ENCODE measurements around the gene BMPER.

Gene BMPER

DNA sequence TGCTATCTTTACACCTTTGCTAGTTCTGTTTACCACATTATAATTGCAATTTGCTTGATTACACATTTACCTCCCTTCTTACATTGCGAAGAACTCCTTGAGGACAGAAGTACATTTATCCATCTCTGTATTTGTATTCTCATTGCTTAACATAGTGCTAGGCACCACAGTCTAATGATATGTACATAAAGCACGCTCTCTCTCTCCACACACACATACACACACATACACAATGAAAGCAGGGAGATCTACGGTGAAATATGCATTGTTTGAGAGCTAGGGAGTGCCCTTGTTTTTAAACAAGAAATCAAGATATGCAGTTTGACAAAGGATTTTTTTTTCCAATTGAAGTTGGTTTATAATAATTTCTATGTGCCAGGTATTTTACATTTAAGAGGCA is 148.7 kb downstream of the BMPER start:
- no peak overlapping the region for H3K4me3 ChIP-seq (ENCODE audit: low read length)

DNA sequence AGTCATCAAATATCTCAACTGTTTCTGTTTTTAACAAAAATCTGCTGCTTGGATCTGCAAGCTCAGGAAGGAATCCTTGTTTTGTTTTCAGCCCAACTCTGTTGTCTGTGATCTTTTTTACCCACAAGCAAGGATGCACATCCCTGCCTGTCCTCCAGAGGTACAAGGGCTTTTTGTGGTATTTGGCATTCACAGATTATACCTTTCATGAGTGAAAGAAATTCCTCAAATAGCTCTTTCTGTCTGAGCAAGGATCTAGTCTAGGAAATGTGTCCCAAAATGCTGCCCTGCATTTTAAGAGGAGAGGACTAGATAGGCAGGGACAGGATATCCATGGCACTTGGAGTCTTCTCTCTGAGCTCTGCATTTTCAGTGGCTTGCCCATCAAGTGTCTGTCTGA is 151.8 kb downstream of the BMPER start:
- Histone ChIP-seq H3K27ac (ENCODE audit: low read depth, low read length) (no peak overlapping the region), H3K4me3 (ENCODE audit: low read length) (no peak overlapping the region), H3K36me3 (ENCODE audit: control insufficient read depth, insufficient read depth, low read length) (no peaks in the 10 kb centered on the region), H3K4me1 (ENCODE audit: control insufficient read depth, insufficient read depth, low read length) (no peaks in the 10 kb centered on the region), H3K27me3 (ENCODE audit: control insufficient read depth, insufficient read depth, low read length) (no peaks in the 10 kb centered on the region), H3K9ac (ENCODE audit: low read length) (no peak overlapping the region)

More for the DNA sequence above, 148.7 kb downstream of the BMPER start:
- H3K27ac ChIP-seq (ENCODE audit: low read depth, low read length), result no peak overlapping the region
- no peaks in the 10 kb centered on the region for H3K4me1 ChIP-seq (ENCODE audit: control insufficient read depth, insufficient read depth, low read length)
- no peaks in the 10 kb centered on the region for H3K36me3 ChIP-seq (ENCODE audit: control insufficient read depth, insufficient read depth, low read length)
- H3K9ac ChIP-seq (ENCODE audit: low read length), result no peak overlapping the region
- no peaks in the 10 kb centered on the region for H3K27me3 ChIP-seq (ENCODE audit: control insufficient read depth, insufficient read depth, low read length)

DNA sequence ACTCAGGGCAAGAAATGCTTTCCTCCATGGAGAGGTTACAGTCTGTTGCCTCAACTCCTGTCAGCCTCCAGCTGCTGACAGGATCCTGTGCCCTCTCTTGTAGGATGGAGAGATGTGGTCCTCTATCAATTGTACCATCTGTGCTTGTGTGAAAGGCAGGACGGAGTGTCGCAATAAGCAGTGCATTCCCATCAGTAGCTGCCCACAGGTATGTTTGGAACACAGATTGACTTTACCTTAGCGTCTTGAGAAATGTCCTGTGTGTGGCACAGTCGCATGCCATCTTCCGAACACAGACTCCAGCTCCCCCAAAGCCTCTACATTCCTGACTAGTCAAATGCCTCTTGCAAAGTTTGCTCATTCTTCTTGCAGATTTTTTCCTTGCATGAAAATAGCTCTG is 152.6 kb downstream of the BMPER start:
- Histone ChIP-seq H3K4me3 (ENCODE audit: low read length) (no peak overlapping the region), H3K9ac (ENCODE audit: low read length) (no peak overlapping the region), H3K36me3 (ENCODE audit: control insufficient read depth, insufficient read depth, low read length) (no peaks in the 10 kb centered on the region), H3K27me3 (ENCODE audit: control insufficient read depth, insufficient read depth, low read length) (no peaks in the 10 kb centered on the region), H3K27ac (ENCODE audit: low read depth, low read length) (no peak overlapping the region), H3K4me1 (ENCODE audit: control insufficient read depth, insufficient read depth, low read length) (no peaks in the 10 kb centered on the region)

DNA sequence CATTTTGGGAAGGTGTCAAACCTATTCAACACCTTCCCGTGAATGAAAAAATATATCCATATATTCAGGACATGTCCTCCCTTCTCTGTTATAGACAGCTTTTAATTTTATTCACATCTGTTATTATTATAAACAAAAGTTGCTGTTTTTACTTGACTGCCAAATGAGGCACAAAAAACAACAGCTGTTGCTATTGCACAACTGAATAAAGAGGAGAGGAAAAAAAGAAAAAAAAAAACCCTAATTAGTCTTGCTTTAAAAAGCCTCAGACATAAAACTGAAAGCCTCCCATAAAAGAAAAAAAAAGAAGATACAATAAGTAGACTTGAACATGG is 153.4 kb downstream of the BMPER start:
- Histone ChIP-seq H3K27me3 (ENCODE audit: control insufficient read depth, insufficient read depth, low read length) (no peaks in the 10 kb centered on the region), H3K36me3 (ENCODE audit: control insufficient read depth, insufficient read depth, low read length) (no peaks in the 10 kb centered on the region), H3K27ac (ENCODE audit: low read depth, low read length) (no peak overlapping the region), H3K4me1 (ENCODE audit: control insufficient read depth, insufficient read depth, low read length) (no peaks in the 10 kb centered on the region), H3K9ac (ENCODE audit: low read length) (no peak overlapping the region), H3K4me3 (ENCODE audit: low read length) (no peak overlapping the region)

DNA sequence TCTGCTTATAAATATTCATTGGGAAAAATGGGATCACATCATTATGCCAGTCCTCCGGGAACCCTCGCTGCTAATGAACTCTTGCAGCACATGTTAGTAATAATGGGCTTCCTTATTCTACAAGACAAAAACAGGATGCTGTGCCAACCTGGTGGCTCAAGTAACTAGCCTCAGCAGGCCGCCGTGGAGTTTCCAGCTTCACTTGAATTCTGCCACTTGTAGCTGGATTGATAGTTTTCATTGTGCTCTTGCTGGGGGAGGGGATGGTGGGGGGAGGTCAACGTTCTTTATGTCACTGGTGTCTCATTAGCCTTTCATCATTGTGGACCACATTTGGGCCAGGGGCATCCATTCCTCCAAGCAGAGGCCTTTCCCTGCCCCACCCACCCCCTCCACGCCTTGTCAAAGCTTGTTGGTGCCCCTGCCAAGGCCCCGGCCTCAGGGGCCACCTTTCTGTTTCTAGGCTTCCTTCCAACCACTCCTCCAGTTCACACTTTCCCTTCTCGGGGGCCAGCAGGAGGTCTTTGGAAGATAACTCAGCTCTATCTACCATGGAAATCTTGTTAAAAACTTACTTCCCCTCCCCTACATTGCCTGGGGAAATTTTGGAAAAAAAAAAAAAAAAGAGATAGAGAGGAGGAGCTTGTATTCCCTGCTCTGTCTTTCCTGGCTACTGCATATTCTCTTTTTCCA is 153.9 kb downstream of the BMPER start:
- Histone ChIP-seq H3K9ac (ENCODE audit: low read length) (no peak overlapping the region), H3K4me1 (ENCODE audit: control insufficient read depth, insufficient read depth, low read length) (peaks cover under 1% of the 10 kb centered on the region), H3K27ac (ENCODE audit: low read depth, low read length) (no peak overlapping the region), H3K4me3 (ENCODE audit: low read length) (no peak overlapping the region), H3K27me3 (ENCODE audit: control insufficient read depth, insufficient read depth, low read length) (no peaks in the 10 kb centered on the region), H3K36me3 (ENCODE audit: control insufficient read depth, insufficient read depth, low read length) (no peaks in the 10 kb centered on the region)

DNA sequence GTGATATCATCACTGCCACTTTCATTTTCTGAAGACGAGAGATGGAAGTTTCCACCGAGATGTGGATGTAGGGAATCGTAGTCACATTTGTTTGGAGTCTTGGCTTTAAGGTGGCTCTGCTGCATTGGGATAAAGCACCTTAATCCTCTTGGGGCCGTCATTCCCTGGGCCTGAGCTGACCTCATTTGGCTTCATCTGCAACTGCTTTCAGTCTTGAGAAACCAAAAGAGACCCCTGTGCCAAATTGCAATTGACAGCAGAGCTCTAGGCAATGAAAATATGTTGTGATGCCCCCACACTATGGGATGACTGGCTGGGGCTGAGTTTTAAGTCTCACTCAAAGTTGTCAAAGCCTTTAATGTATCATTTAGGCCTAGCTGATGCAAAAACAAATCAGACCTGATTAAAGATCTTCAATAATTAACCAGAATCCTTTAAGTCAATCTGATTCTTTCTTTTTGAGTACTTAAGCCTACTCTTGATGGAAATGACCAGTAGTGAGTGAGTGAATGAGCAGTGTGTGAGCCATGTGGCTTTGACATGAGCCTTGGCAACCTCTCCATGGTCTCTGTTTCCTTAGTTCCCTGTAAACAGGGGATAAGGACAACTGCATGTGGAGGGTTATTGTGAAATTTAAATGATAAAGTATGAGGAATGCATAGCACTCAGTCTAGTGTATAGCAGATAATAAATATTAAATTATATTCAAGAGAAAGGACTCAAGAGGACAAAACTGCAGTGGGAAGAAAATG is 155.0 kb downstream of the BMPER start:
- no peak overlapping the region for H3K27ac ChIP-seq (ENCODE audit: low read depth, low read length)
- H3K9ac ChIP-seq (ENCODE audit: low read length), result no peak overlapping the region
- H3K4me1 ChIP-seq (ENCODE audit: control insufficient read depth, insufficient read depth, low read length), result peaks cover 3% of the 10 kb centered on the region
- no peaks in the 10 kb centered on the region for H3K27me3 ChIP-seq (ENCODE audit: control insufficient read depth, insufficient read depth, low read length)
- no peaks in the 10 kb centered on the region for H3K36me3 ChIP-seq (ENCODE audit: control insufficient read depth, insufficient read depth, low read length)
- H3K4me3 ChIP-seq (ENCODE audit: low read length), result no peak overlapping the region

DNA sequence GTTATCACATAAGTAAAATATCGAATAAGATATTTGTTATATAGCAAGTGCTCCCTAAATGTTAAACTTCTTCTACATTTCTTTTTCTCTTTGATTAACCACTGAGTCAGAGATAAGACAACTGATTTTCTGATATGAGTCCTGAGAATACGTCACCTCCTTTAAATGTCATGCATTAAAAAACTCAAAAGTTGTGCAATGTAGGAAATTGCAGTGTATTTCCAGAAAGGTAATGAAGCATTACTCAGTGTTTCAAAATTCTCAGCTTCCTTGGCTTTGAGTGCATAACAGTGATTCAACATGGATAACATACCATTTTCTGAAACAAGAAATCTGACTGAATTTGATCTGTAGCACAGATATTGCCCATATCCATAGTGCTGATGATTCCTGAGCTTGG is 155.8 kb downstream of the BMPER start:
- H3K4me3 ChIP-seq (ENCODE audit: low read length), result no peak overlapping the region
- no peak overlapping the region for H3K27ac ChIP-seq (ENCODE audit: low read depth, low read length)
- peaks cover 3% of the 10 kb centered on the region for H3K4me1 ChIP-seq (ENCODE audit: control insufficient read depth, insufficient read depth, low read length)
- no peak overlapping the region for H3K9ac ChIP-seq (ENCODE audit: low read length)
- H3K36me3 ChIP-seq (ENCODE audit: control insufficient read depth, insufficient read depth, low read length), result no peaks in the 10 kb centered on the region
- H3K27me3 ChIP-seq (ENCODE audit: control insufficient read depth, insufficient read depth, low read length), result no peaks in the 10 kb centered on the region

DNA sequence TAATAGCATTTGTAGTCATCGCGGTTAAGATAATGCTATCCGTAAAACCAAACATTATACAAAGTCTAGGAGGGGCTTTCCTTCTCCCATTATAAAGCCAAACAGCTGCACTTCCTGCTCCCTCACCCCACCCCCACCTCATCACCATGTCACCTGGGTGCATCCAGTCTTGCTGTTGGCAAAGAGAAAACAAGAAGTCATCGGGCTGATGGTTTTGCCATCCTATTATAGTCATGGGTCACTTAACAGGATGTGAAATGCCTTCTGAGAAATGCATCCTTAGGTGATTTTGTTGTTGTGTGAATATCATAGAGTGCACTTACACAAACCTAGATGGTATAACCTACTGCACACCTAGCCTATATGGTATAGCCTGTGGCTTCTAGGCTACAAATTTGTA is 157.0 kb downstream of the BMPER start:
- Histone ChIP-seq H3K4me3 (ENCODE audit: low read length) (no peak overlapping the region), H3K4me1 (ENCODE audit: control insufficient read depth, insufficient read depth, low read length) (peaks cover 3% of the 10 kb centered on the region), H3K27me3 (ENCODE audit: control insufficient read depth, insufficient read depth, low read length) (no peaks in the 10 kb centered on the region), H3K9ac (ENCODE audit: low read length) (no peak overlapping the region), H3K27ac (ENCODE audit: low read depth, low read length) (no peak overlapping the region), H3K36me3 (ENCODE audit: control insufficient read depth, insufficient read depth, low read length) (no peaks in the 10 kb centered on the region)

DNA sequence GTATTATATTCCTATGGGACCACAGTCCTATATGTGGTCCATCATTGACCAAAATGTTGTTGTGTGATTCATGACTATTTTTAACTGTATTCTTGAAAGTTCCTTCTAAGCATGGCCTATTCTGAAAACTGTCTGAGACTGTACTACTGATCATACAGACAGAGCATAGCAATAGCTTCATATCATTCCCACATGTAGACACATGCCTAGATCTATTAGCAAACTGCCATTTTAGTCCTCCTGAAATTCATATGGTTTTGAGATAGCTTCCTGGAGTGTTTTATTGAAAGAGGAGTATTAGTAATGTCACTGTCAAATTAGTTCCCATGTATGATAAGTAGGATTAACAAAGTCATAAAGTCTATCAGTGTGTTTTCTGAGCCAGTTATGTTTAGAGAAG is 157.5 kb downstream of the BMPER start:
- no peak overlapping the region for H3K4me3 ChIP-seq (ENCODE audit: low read length)
- no peak overlapping the region for H3K9ac ChIP-seq (ENCODE audit: low read length)
- H3K4me1 ChIP-seq (ENCODE audit: control insufficient read depth, insufficient read depth, low read length), result peaks cover 3% of the 10 kb centered on the region
- no peaks in the 10 kb centered on the region for H3K27me3 ChIP-seq (ENCODE audit: control insufficient read depth, insufficient read depth, low read length)
- H3K27ac ChIP-seq (ENCODE audit: low read depth, low read length), result no peak overlapping the region
- H3K36me3 ChIP-seq (ENCODE audit: control insufficient read depth, insufficient read depth, low read length), result no peaks in the 10 kb centered on the region

DNA sequence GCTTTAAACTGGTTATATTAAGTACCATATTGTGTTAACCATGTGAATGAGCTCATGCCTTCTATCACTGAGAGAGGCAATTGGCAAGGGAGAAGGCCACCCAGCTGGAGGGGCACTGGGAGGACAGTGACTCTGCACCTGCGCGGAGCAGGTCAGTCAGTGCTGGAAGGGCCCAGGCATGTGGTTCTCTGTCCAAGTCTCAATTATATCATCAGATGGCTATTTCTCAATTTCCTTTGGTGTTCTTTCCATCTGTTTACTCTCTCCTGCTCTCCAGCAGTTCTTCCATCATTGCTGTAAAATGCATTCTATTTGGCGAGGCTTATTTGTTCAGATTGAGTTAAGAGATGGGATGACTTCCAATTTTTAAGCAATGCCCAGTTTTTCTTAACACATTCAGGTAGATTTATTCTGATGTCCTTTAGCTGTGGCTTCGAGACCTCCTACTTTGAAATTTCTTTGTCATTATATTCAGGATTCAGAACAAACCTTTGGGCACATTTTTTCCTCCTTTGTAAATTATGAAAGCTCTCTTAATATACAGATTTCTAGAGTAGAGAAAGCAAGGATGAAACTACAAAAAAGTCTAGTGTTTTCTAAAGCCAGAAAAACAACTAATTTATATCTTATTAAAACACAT is 159.3 kb downstream of the BMPER start:
- Histone ChIP-seq H3K4me3 (ENCODE audit: low read length) (no peak overlapping the region), H3K4me1 (ENCODE audit: control insufficient read depth, insufficient read depth, low read length) (peaks cover 3% of the 10 kb centered on the region), H3K27ac (ENCODE audit: low read depth, low read length) (no peak overlapping the region), H3K9ac (ENCODE audit: low read length) (no peak overlapping the region), H3K36me3 (ENCODE audit: control insufficient read depth, insufficient read depth, low read length) (no peaks in the 10 kb centered on the region), H3K27me3 (ENCODE audit: control insufficient read depth, insufficient read depth, low read length) (no peaks in the 10 kb centered on the region)

DNA sequence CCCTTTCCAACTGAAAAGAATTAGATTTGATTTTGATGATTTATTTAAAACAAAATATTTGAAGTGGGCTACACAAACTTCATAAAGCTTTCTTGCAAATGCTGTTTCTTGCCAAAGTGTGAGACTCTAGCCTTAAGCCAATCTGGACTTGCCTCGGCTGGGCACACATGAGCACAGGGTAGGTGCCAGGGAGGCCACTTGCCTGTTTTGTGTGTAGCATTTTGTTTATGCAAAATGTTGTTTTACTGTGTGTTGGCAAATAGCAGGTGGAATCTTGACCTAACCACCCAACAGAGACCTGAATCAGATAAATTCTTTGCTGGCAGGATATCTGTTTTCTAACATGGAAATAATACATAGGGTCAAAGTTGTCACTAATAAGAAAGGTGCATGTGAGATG is 161.1 kb downstream of the BMPER start:
- Histone ChIP-seq H3K4me1 (ENCODE audit: control insufficient read depth, insufficient read depth, low read length) (peaks cover 3% of the 10 kb centered on the region), H3K27ac (ENCODE audit: low read depth, low read length) (no peak overlapping the region), H3K4me3 (ENCODE audit: low read length) (no peak overlapping the region), H3K9ac (ENCODE audit: low read length) (no peak overlapping the region), H3K36me3 (ENCODE audit: control insufficient read depth, insufficient read depth, low read length) (no peaks in the 10 kb centered on the region), H3K27me3 (ENCODE audit: control insufficient read depth, insufficient read depth, low read length) (no peaks in the 10 kb centered on the region)

DNA sequence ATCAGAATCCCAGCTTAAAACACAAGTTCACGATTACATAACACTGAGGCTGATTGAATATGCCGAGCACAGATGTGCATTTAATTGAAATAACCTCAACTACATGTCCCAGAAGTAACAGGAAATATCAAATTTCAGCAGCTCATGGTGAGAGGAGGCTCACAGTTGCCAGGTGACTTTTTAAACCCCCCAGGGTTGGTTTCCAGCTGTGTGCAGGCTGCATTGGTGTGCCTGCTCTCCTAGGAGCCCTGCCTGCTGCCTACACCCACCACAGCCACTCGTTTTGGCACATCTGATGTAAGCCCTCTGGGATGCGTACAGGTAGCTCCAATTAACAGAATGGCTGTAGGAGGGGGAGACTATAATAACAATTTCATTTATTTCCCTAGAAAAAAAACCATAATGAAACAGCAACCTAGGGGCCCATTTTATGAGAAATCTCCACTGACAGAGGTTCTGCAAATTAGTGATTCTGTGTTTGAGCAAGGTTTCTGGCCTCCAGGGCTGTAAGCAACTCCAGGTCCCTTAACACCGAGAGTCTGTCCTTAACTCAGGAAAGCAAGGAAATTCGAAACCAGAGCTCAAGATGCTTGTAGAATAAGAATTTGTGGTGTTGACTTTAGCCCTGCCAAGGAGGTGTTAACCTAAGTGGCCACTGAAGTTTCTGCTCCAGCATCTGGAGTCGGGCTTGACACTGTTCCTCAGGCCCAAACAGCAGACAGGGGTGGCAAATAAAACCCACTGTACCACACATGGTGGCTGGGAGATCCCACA is 161.9 kb downstream of the BMPER start:
- Histone ChIP-seq H3K36me3 (ENCODE audit: control insufficient read depth, insufficient read depth, low read length) (no peaks in the 10 kb centered on the region), H3K9ac (ENCODE audit: low read length) (no peak overlapping the region), H3K27me3 (ENCODE audit: control insufficient read depth, insufficient read depth, low read length) (no peaks in the 10 kb centered on the region), H3K4me1 (ENCODE audit: control insufficient read depth, insufficient read depth, low read length) (peaks cover 3% of the 10 kb centered on the region), H3K27ac (ENCODE audit: low read depth, low read length) (no peak overlapping the region), H3K4me3 (ENCODE audit: low read length) (no peak overlapping the region)
